Mesenchymal stem cell (in vitro differentiated cells and primary cell): ENCODE measurements around the gene EAF1.
"Not testable (repeated sequence)": the region's sequence is repeated elsewhere in the genome, so short reads cannot be mapped to it uniquely, and the experiment has no call there.

Source experiments
- DNase-seq: peaks from one replicate; pipeline ENCODE4 v3.0.0-alpha.2; 2013
- H2AFZ ChIP-seq: one replicate; pipeline ENCODE4 v1.6.1; 2013; ENCODE audit warnings: low read depth, mild to moderate bottlenecking, control low read depth, inconsistent platforms, low read length, moderate library complexity
- H2AK5ac ChIP-seq: 2 replicates; pipeline ENCODE4 v1.6.1; 2013; ENCODE audit warnings: low read length, moderate library complexity, mild to moderate bottlenecking, inconsistent platforms; ENCODE audit not compliant: severe bottlenecking
- H2BK120ac ChIP-seq: one replicate; pipeline ENCODE4 v1.6.1; 2013; ENCODE audit warnings: low read depth, mild to moderate bottlenecking, inconsistent platforms, low read length, moderate library complexity
- H2BK12ac ChIP-seq, 2 experiments: one replicate each; pipeline ENCODE4 v1.6.1; 2013; ENCODE audit warnings: inconsistent platforms in 2 of 2, low read length in 2 of 2, mild to moderate bottlenecking in 2 of 2, moderate library complexity in 2 of 2, control low read depth in 1 of 2
- H2BK15ac ChIP-seq: one replicate; pipeline ENCODE4 v1.6.1; 2013; ENCODE audit warnings: mild to moderate bottlenecking, low read depth, inconsistent platforms; ENCODE audit not compliant: poor library complexity, severe bottlenecking
- H2BK5ac ChIP-seq: 2 replicates; pipeline ENCODE4 v1.6.1; 2013; ENCODE audit warnings: low read depth, mild to moderate bottlenecking, low read length, control low read depth, inconsistent platforms; ENCODE audit not compliant: poor library complexity, severe bottlenecking
- H3K14ac ChIP-seq, 2 experiments: one replicate each; pipeline ENCODE4 v1.6.1; 2013; ENCODE audit warnings: inconsistent platforms in 2 of 2, low read length in 2 of 2, control low read depth in 1 of 2, mild to moderate bottlenecking in 1 of 2, moderate library complexity in 1 of 2
- H3K18ac ChIP-seq, 2 experiments: one replicate each; pipeline ENCODE4 v1.6.1; 2013; ENCODE audit warnings: inconsistent platforms in 2 of 2, low read length in 2 of 2, control low read depth in 1 of 2, low read depth in 1 of 2, mild to moderate bottlenecking in 1 of 2
- H3K23ac ChIP-seq, 2 experiments: one replicate each; pipeline ENCODE4 v1.6.1; 2013; ENCODE audit warnings: inconsistent platforms in 2 of 2, low read length in 2 of 2, mild to moderate bottlenecking in 2 of 2, moderate library complexity in 2 of 2, control low read depth in 1 of 2
- H3K27ac ChIP-seq: 2 replicates; pipeline ENCODE4 v1.5.1; 2013; ENCODE audit warnings: mild to moderate bottlenecking, moderate library complexity, low read length, control low read depth, inconsistent platforms; ENCODE audit not compliant: poor library complexity, severe bottlenecking
- H3K27me3 ChIP-seq, 2 experiments: 2 replicates each; pipeline versions ENCODE4 v1.6.1 to v1.7.0; 2013; ENCODE audit warnings: low read length in 2 of 2, mild to moderate bottlenecking in 2 of 2, moderate library complexity in 2 of 2, control low read depth in 1 of 2, inconsistent platforms in 1 of 2; ENCODE audit not compliant: control insufficient read depth in 1 of 2, insufficient read depth in 1 of 2
- H3K36me3 ChIP-seq, 2 experiments: 2 replicates each; pipeline versions ENCODE4 v1.6.1 to v1.7.0; 2013; ENCODE audit warnings: low read length in 2 of 2, control low read depth in 1 of 2, inconsistent platforms in 1 of 2, low read depth in 1 of 2, mild to moderate bottlenecking in 1 of 2; ENCODE audit not compliant: insufficient read depth in 2 of 2, control insufficient read depth in 1 of 2
- H3K4ac ChIP-seq, 2 experiments: one replicate each; pipeline ENCODE4 v1.6.1; 2013; ENCODE audit warnings: inconsistent platforms in 2 of 2, low read length in 2 of 2, mild to moderate bottlenecking in 2 of 2, moderate library complexity in 2 of 2, control low read depth in 1 of 2, low read depth in 1 of 2
- H3K4me1 ChIP-seq: 2 replicates; pipeline ENCODE4 v1.6.1; 2013; ENCODE audit warnings: low read depth, low read length, control low read depth; ENCODE audit not compliant: control insufficient read depth, insufficient read depth
- H3K4me2 ChIP-seq: 2 replicates; pipeline ENCODE4 v1.6.1; 2013; ENCODE audit warnings: low read length, mild to moderate bottlenecking, inconsistent platforms; ENCODE audit not compliant: poor library complexity, severe bottlenecking
- H3K4me3 ChIP-seq, 2 experiments: 2 replicates each; pipeline versions ENCODE4 v1.5.1 to v1.7.0; 2013; ENCODE audit warnings: low read length in 2 of 2, mild to moderate bottlenecking in 2 of 2, control low read depth in 1 of 2, low read depth in 1 of 2; ENCODE audit not compliant: insufficient read depth in 1 of 2
- H3K79me1 ChIP-seq: replicated peaks from 2 replicates; pipeline ENCODE4 v1.6.1; 2013; ENCODE audit warnings: mild to moderate bottlenecking, control low read depth, low read length, inconsistent platforms; ENCODE audit not compliant: poor library complexity, severe bottlenecking
- H3K9ac ChIP-seq: 2 replicates; pipeline ENCODE4 v1.7.0; 2013; ENCODE audit warnings: mild to moderate bottlenecking, low read length, moderate library complexity
- H3K9me3 ChIP-seq: 2 replicates; pipeline ENCODE4 v1.7.0; 2013; ENCODE audit warnings: mild to moderate bottlenecking, low read length; ENCODE audit not compliant: control insufficient read depth
- H4K8ac ChIP-seq: one replicate; pipeline ENCODE4 v1.6.1; 2013; ENCODE audit warnings: inconsistent platforms, mild to moderate bottlenecking, low read length, moderate library complexity
- H4K91ac ChIP-seq: one replicate; pipeline ENCODE4 v1.6.1; 2013; ENCODE audit warnings: mild to moderate bottlenecking, low read length, inconsistent platforms
- WGBS: methylation state at CpG from one replicate; pipeline ENCODE4 v1.1.7; 2013; ENCODE audit warnings: mixed read lengths; 5-methylcytosine and 5-hydroxymethylcytosine counted together

EAF1 gene

GRCh38 chr3:15477951-15478639 lies 50.7 kb downstream of the EAF1 start:
- Histone ChIP-seq H3K27me3 (no peaks in the 10 kb centered on the region), H3K4me2 (no peak overlapping the region), H3K23ac (no peak overlapping the region), H3K9me3 (no peaks in the 10 kb centered on the region), H4K8ac (no peak overlapping the region), H3K9ac (no peak overlapping the region), H2AK5ac (no peak overlapping the region), H2AFZ (no peak overlapping the region), H2BK5ac (no peak overlapping the region), H3K79me1 (no peaks in the 10 kb centered on the region), H3K4ac (no peak overlapping the region), H2BK15ac (no peak overlapping the region), H4K91ac (no peak overlapping the region), H3K27ac (no peak overlapping the region), H2BK12ac (no peak overlapping the region), H2BK120ac (no peak overlapping the region), H3K4me1 (no peaks in the 10 kb centered on the region), H3K36me3 (peaks cover 0 to 21% of the 10 kb centered on the region in 2 experiments), H3K18ac (no peak overlapping the region), H3K14ac (no peak overlapping the region), H3K4me3 (no peak overlapping the region)
- 90% methylated on average over 5 of the region's 6 CpGs for WGBS
- DNase-seq = no peak

DNA sequence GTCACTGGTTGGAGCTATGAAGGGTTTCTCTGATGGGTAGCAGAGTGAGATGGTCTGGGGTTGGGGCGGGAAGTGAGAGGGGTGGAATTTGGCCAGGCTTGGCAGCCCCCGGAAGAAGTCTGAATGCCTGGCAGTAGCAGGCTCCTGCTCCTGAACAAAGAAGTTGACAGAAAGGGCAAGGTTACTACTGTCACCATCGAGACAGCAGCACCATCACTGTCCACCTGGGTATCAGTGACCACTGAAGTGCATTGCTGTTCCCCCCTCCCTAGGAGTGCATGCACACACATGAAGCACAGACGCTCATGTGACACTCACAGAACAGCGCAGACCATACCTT lies 51.2 kb downstream of the EAF1 start:
- no peak overlapping the region for H3K4me2 ChIP-seq
- no peak overlapping the region for H3K27ac ChIP-seq
- H4K91ac ChIP-seq = no peak overlapping the region
- no peaks in the 10 kb centered on the region for H3K4me1 ChIP-seq
- no peak overlapping the region for H3K4ac ChIP-seq
- H2AK5ac ChIP-seq = no peak overlapping the region
- H2BK15ac ChIP-seq = no peak overlapping the region
- H2BK5ac ChIP-seq = no peak overlapping the region
- H2BK12ac ChIP-seq = no peak overlapping the region
- H3K14ac ChIP-seq = no peak overlapping the region
- no peak overlapping the region for H3K9ac ChIP-seq
- DNase-seq = no peak
- peaks cover 0 to 21% of the 10 kb centered on the region in 2 experiments for H3K36me3 ChIP-seq
- no peaks in the 10 kb centered on the region for H3K27me3 ChIP-seq
- no peak overlapping the region for H3K18ac ChIP-seq
- H2BK120ac ChIP-seq = no peak overlapping the region
- no peak overlapping the region for H4K8ac ChIP-seq
- no peak overlapping the region for H3K23ac ChIP-seq
- WGBS = 87% methylated on average over 5 of the region's 5 CpGs
- H3K4me3 ChIP-seq = no peak overlapping the region
- H3K79me1 ChIP-seq = no peaks in the 10 kb centered on the region
- no peaks in the 10 kb centered on the region for H3K9me3 ChIP-seq
- no peak overlapping the region for H2AFZ ChIP-seq

DNA sequence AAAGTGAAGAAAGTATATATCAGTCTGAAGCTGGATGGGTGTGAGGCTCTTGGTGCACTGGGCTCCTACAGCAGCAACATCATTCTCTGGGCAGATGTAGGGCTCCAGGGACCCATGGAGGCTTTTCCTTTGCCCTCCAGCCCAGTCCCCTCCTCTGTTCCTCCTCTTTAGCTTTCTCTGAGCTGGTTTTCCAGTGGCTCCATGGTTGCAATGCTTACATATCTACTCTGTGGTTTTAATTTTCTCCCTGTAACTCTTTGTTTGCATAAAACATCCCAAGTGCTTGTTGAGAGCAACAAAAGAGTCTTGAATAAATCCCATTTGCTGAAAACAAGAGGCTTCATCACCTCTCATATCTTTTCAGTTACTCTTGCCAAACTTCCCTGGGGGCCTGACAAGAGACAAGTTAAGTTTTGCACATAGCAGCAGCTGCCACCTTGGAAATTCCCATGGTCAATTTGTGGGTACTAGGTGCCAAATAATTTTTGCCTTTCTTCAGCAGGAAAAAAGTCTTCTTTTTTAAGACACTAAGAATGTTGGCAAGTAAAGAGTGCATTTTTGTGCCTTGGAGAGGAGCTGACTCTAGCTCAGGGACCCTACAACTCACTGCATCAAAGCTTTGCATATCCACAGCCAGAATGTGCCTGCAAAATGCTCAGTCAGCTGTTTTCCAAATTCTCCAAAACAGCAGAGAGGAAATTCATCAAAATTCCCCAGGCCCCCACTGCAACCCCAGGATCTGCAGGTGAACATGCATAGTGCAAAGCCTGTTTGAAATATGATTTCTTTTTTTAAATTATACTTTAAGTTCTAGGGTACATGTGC lies 52.2 kb downstream of the EAF1 start:
- no peak overlapping the region for H4K8ac ChIP-seq
- no peak for DNase-seq
- H3K4ac ChIP-seq = no peak overlapping the region
- no peak overlapping the region for H3K23ac ChIP-seq
- H2AFZ ChIP-seq = no peak overlapping the region
- H3K14ac ChIP-seq = no peak overlapping the region
- no peak overlapping the region for H4K91ac ChIP-seq
- H2BK120ac ChIP-seq = no peak overlapping the region
- no peak overlapping the region for H3K4me3 ChIP-seq
- no peak overlapping the region for H3K4me2 ChIP-seq
- H3K79me1 ChIP-seq = no peaks in the 10 kb centered on the region
- peaks cover 0 to 11% of the 10 kb centered on the region in 2 experiments for H3K36me3 ChIP-seq
- H3K18ac ChIP-seq = no peak overlapping the region
- H2BK12ac ChIP-seq = no peak overlapping the region
- H3K9me3 ChIP-seq = no peaks in the 10 kb centered on the region
- H2BK15ac ChIP-seq = no peak overlapping the region
- no peak overlapping the region for H2AK5ac ChIP-seq
- H3K4me1 ChIP-seq = no peaks in the 10 kb centered on the region
- H2BK5ac ChIP-seq = no peak overlapping the region
- no peak overlapping the region for H3K27ac ChIP-seq
- H3K27me3 ChIP-seq = no peaks in the 10 kb centered on the region
- H3K9ac ChIP-seq = no peak overlapping the region

- not testable (repeated sequence) for H4K8ac ChIP-seq, H2AFZ ChIP-seq, H3K79me1 ChIP-seq, H3K4me1 ChIP-seq, H3K14ac ChIP-seq, H2BK12ac ChIP-seq, H3K9ac ChIP-seq, H2BK5ac ChIP-seq, H3K4me2 ChIP-seq, H3K4me3 ChIP-seq, H3K23ac ChIP-seq, H2AK5ac ChIP-seq, DNase-seq, H3K18ac ChIP-seq, H3K27ac ChIP-seq, H2BK120ac ChIP-seq, H2BK15ac ChIP-seq, H3K27me3 ChIP-seq, H4K91ac ChIP-seq, H3K4ac ChIP-seq, H3K9me3 ChIP-seq
- WGBS = 88% methylated on average over 4 of the region's 6 CpGs
- peaks cover 10 to 21% of the 10 kb centered on the region in 2 experiments for H3K36me3 ChIP-seq
Measured at GRCh38 chr3:15484551-15484950, 57.2 kb downstream of the EAF1 start.
